Spleen (tissue), 11 donors: Measurements from ENCODE around the gene ACTN1. TPM values are rescaled to one million over a fixed set of nuclear protein-coding genes. Genes with fewer than 3 reads are reported as not detected.
A peak's percentile ranks its signal among the peaks of the same experiment; 100 is the strongest.

Experiments
- DNase-seq: peaks from one replicate; pipeline ENCODE4 v3.0.0-alpha.2; 2020
- H3K27ac ChIP-seq, 8 donors: fragments of 200-600 bp; sonication (generic) in 7 of 8; 1 replicate in 4 of 8; 2 replicates in 4 of 8; pipeline versions ENCODE4 v1.5.0 to v1.8.0; 2016 to 2021; ENCODE audit warnings: inconsistent platforms in 4 of 8, mild to moderate bottlenecking in 4 of 8, moderate library complexity in 1 of 8
- H3K27me3 ChIP-seq, 7 donors: fragments of 200-600 bp; sonication (generic) in 6 of 7; replicated peaks in 1 of 7; 1 replicate in 4 of 7; 2 replicates in 3 of 7; pipeline versions ENCODE4 v1.5.0 to v1.8.0; 2016 to 2021; ENCODE audit warnings: inconsistent platforms in 3 of 7, mild to moderate bottlenecking in 1 of 7
- H3K36me3 ChIP-seq, 6 donors: fragments of 200-600 bp; sonication (generic) in 5 of 6; 1 replicate in 4 of 6; 2 replicates in 2 of 6; pipeline versions ENCODE4 v1.5.0 to v1.8.0; 2016 to 2021; ENCODE audit warnings: inconsistent platforms in 2 of 6
- H3K4me1 ChIP-seq, 6 donors: fragments of 200-600 bp; sonication (generic) in 5 of 6; 1 replicate in 3 of 6; 2 replicates in 3 of 6; pipeline versions ENCODE4 v1.5.0 to v1.8.0; 2016 to 2021; ENCODE audit warnings: inconsistent platforms in 3 of 6
- H3K4me3 ChIP-seq, 8 donors: fragments of 200-600 bp; sonication (generic) in 7 of 8; 1 replicate in 4 of 8; 2 replicates in 4 of 8; pipeline versions ENCODE4 v1.5.0 to v1.8.0; 2016 to 2021; ENCODE audit warnings: inconsistent platforms in 4 of 8, mild to moderate bottlenecking in 4 of 8, moderate library complexity in 2 of 8
- H3K9me3 ChIP-seq, 8 donors: fragments of 200-600 bp; sonication (generic) in 7 of 8; 1 replicate in 4 of 8; 2 replicates in 4 of 8; pipeline versions ENCODE4 v1.5.0 to v1.8.0; 2016 to 2021; ENCODE audit warnings: inconsistent platforms in 4 of 8
- CTCF ChIP-seq, 11 experiments: fragments of 200-600 bp in 7 of 11; fragments of 450-650 bp in 4 of 11; sonication (generic) in 4 of 11; IDR thresholded peaks in 8 of 11; conservative IDR thresholded peaks in 3 of 11; 1 replicate in 7 of 11; 2 replicates in 4 of 11; pipeline versions ENCODE4 v1.4.0 to v1.8.0; 2016 to 2021; ENCODE audit warnings: antibody characterized with exemption in 11 of 11, inconsistent platforms in 4 of 11, mild to moderate bottlenecking in 1 of 11
- POLR2A ChIP-seq, 3 donors: fragments of 450-650 bp; IDR thresholded peaks; one replicate each; pipeline ENCODE4 v1.5.1; 2017; ENCODE audit warnings: antibody characterized with exemption in 3 of 3, mild to moderate bottlenecking in 1 of 3
- POLR2AphosphoS5 ChIP-seq, 3 donors: sonication (generic); formaldehyde crosslinking; IDR thresholded peaks; one replicate each; pipeline ENCODE4 v1.5.1; 2017; ENCODE audit warnings: antibody characterized with exemption in 3 of 3
- WGBS, 5 donors: extraction: QIAGEN DNeasy Blood & Tissue Kit in 3 of 5; methylation state at CpG; one replicate each; pipeline versions ENCODE4 v1.1.5 to v1.1.7; 2013 to 2018; 5-methylcytosine and 5-hydroxymethylcytosine counted together
- intact Hi-C: fragments of 100-400 bp; cut with DNase I; formaldehyde crosslinking; loops from one replicate; pipeline ENCODE4 v1.15.0; 2023; ENCODE audit warnings: low total_unique reads
- polyA plus RNA-seq, 3 donors: library from polyadenylated mRNA; stranded (reverse); fragments of 200-250 nt; gene quantifications; one replicate each; pipeline ENCODE4 v1.2.1, GENCODE V29; 2013
- total RNA-seq, 7 donors: library from RNA; depleted of rRNA in 3 of 7; stranded (reverse); fragments of >200 nt in 3 of 7; fragmentation: NEBNext Ultra II Directional in 4 of 7; extraction: Animal tissue kit (Norgen Biotek cat#: 25700) in 4 of 7; gene quantifications; one replicate each; pipeline versions ENCODE4 v1.1.0 to v1.2.1, GENCODE V29; 2016 to 2021
- donor health status: healthy with polysubstance abuse.
- donor health status: DM: no; HTN: no; CAD: no; lungs with moderate emphysema.
- donor health status: DM: no; HTN: no; CAD: no.
- donor health status: Bipolar disorder and iron deficiency.
- donor health status: healthy.
- donor health status: DM: no; HTN: no; CAD: no.
- donor health status: DM: yes; HTN: yes; CAD: no.

Gene ACTN1
- total and polyA plus RNA-seq, 10 donors = 15.4 to 315 (median 95.4) TPM

GRCh38 chr14:68918612-68919011, 60.5 kb downstream of the ACTN1 start:
- peaks cover 0 to 43% (median 12%) of the 10 kb centered on the region in 6 donors for H3K4me1 ChIP-seq
- WGBS, 5 donors = 82 to 87% (median 87%) methylated on average over 10 of the region's 10 CpGs
- intact Hi-C loops = no loop called here
- H3K36me3 ChIP-seq = peaks cover 0 to 84% (median 13%) of the 10 kb centered on the region in 6 donors
- no peaks in the 10 kb centered on the region for H3K9me3 ChIP-seq
- H3K27me3 ChIP-seq = peaks cover 0 to 13% (median 0%) of the 10 kb centered on the region in 7 donors
- no peak overlapping the region for H3K4me3 ChIP-seq
- DNase-seq = no peak
- H3K27ac ChIP-seq = peak overlapping the region in 3 of 8 donors; percentile 21 to 30 (median 30)
- TF ChIP-seq POLR2AphosphoS5 (IDR thresholded peaks at IDR 0.05) = no peak
- no peak for TF ChIP-seq CTCF (IDR thresholded peaks at IDR 0.05 in 8 of 11, conservative IDR thresholded peaks at IDR 0.05 in 3 of 11)
- TF ChIP-seq POLR2A (IDR thresholded peaks at IDR 0.05) = no peak

- intact Hi-C loops = no loop called here
- no peak for DNase-seq
- H3K9me3 ChIP-seq = no peaks in the 10 kb centered on the region
- H3K27ac ChIP-seq = no peak overlapping the region
- H3K4me3 ChIP-seq = no peak overlapping the region
- no peak for TF ChIP-seq POLR2AphosphoS5 (IDR thresholded peaks at IDR 0.05)
- no peak for TF ChIP-seq POLR2A (IDR thresholded peaks at IDR 0.05)
- TF ChIP-seq CTCF (IDR thresholded peaks at IDR 0.05 in 8 of 11, conservative IDR thresholded peaks at IDR 0.05 in 3 of 11) = no peak
- peaks cover 0 to 39% (median 11%) of the 10 kb centered on the region in 6 donors for H3K4me1 ChIP-seq
- peaks cover 0 to 6% (median 0%) of the 10 kb centered on the region in 7 donors for H3K27me3 ChIP-seq
- peaks cover 0 to 73% (median 14%) of the 10 kb centered on the region in 6 donors for H3K36me3 ChIP-seq
- 88 to 96% (median 89%) methylated on average over 11 of the region's 11 CpGs for WGBS, 5 donors
Measured at GRCh38 chr14:68916358-68916941, 62.7 kb downstream of the ACTN1 start.

GRCh38 chr14:68913516-68913915, 65.6 kb downstream of the ACTN1 start:
- H3K4me1 ChIP-seq = peaks cover 0 to 35% (median 13%) of the 10 kb centered on the region in 6 donors
- DNase-seq = no peak
- no peaks in the 10 kb centered on the region for H3K9me3 ChIP-seq
- WGBS, 5 donors = 82 to 90% (median 89%) methylated on average over 3 of the region's 3 CpGs
- peak overlapping the region in 3 of 8 donors; percentile 42 to 62 (median 44) for H3K27ac ChIP-seq
- H3K27me3 ChIP-seq = peaks cover 0 to 6% (median 0%) of the 10 kb centered on the region in 7 donors
- no peak for TF ChIP-seq CTCF (IDR thresholded peaks at IDR 0.05 in 8 of 11, conservative IDR thresholded peaks at IDR 0.05 in 3 of 11)
- no peak for TF ChIP-seq POLR2A (IDR thresholded peaks at IDR 0.05)
- TF ChIP-seq POLR2AphosphoS5 (IDR thresholded peaks at IDR 0.05) = no peak
- H3K36me3 ChIP-seq = peaks cover 0 to 73% (median 13%) of the 10 kb centered on the region in 6 donors
- intact Hi-C loops = loop anchor here (5.0 kb wide), 1 partner anchor 194 kb away; no protein-coding TSS in a partner anchor
- no peak overlapping the region for H3K4me3 ChIP-seq

- Histone ChIP-seq H3K27ac (peak overlapping the region in 5 of 8 donors; percentile 13 to 62 (median 44)), H3K36me3 (peaks cover 0 to 69% (median 20%) of the 10 kb centered on the region in 6 donors), H3K4me1 (peaks cover 0 to 36% (median 13%) of the 10 kb centered on the region in 6 donors), H3K4me3 (peak overlapping the region in 1 of 8 donors; percentile 4), H3K9me3 (no peaks in the 10 kb centered on the region), H3K27me3 (peaks cover 0 to 6% (median 0%) of the 10 kb centered on the region in 7 donors)
- WGBS, 5 donors = 42 to 47% (median 44%) methylated on average over 12 of the region's 12 CpGs
- TF ChIP-seq POLR2A (IDR thresholded peaks at IDR 0.05) = no peak
- TF ChIP-seq CTCF (IDR thresholded peaks at IDR 0.05 in 8 of 11, conservative IDR thresholded peaks at IDR 0.05 in 3 of 11) = peak; percentile 85 to 97 (median 95)
- TF ChIP-seq POLR2AphosphoS5 (IDR thresholded peaks at IDR 0.05) = peak in 1 of 3 donors; percentile 64
- intact Hi-C loops = loop anchor here (5.0 kb wide), 1 partner anchor 196 kb away; no protein-coding TSS in a partner anchor
- peak; percentile 87 for DNase-seq
Measured at GRCh38 chr14:68911594-68912227, 67.4 kb downstream of the ACTN1 start.
